ENCODE data around the gene TTC39B. TPM values are rescaled to one million over a fixed set of nuclear protein-coding genes. Genes with fewer than 3 reads are reported as not detected.

TTC39B gene
- total RNA-seq, 1 experiment from 2014 or later, result 7.4 TPM

GRCh38 chr9:15192856-15193255, 114.2 kb downstream of the TTC39B start:
- ATAC-seq (no peak), DNase-seq (ENCODE audit: low read depth, low spot score) (no peak)
- BruUV-seq (replicated peaks), result no TSS peak
- no peaks in the 10 kb centered on the region for H4K20me1 ChIP-seq (ENCODE audit: insufficient read depth)
- RAD21 ChIA-PET (ENCODE audit: low non-redundant PET in 1 of 2, low total read pairs in 2 of 2, uncharacterized antibody in 2 of 2, unreplicated experiment in 2 of 2), result no interaction called here
- H3K4me1 ChIP-seq (ENCODE audit: control insufficient read depth in 1 of 2, insufficient read depth in 2 of 2, low read length in 2 of 2), result no peaks in the 10 kb centered on the region
- CTCF ChIA-PET, result no interaction called here
- no peak overlapping the region for H3K4me2 ChIP-seq (ENCODE audit: low read length)
- H3K36me3 ChIP-seq (ENCODE audit: control insufficient read depth in 1 of 2, insufficient read depth in 2 of 2, low read length in 2 of 2), result no peaks in the 10 kb centered on the region
- no peaks in the 10 kb centered on the region for H3K9me3 ChIP-seq (ENCODE audit: control insufficient read depth in 1 of 2, insufficient read depth in 1 of 2, low read depth in 1 of 2, low read length in 2 of 2)
- no peak overlapping the region for H2AFZ ChIP-seq (ENCODE audit: low read depth, low read length, poor library complexity, severe bottlenecking)
- POLR2A ChIA-PET, result no interaction called here
- H3K27me3 ChIP-seq (ENCODE audit: insufficient read depth, low read length), result no peaks in the 10 kb centered on the region
- TF ChIP-seq SIN3A (IDR thresholded peaks at IDR 0.05; ENCODE audit: low read depth) (no peak), CBX3 (IDR thresholded peaks at IDR 0.05; ENCODE audit: low read depth) (no peak), CTCF (IDR thresholded peaks at IDR 0.05 in 2 of 3, conservative IDR thresholded peaks at IDR 0.05 in 1 of 3; ENCODE audit: borderline replicate concordance in 1 of 3, insufficient read depth in 1 of 3, low read depth in 2 of 3, low read length in 2 of 3) (no peak), EZH2 (IDR thresholded peaks at IDR 0.05) (no peak), CEBPB (IDR thresholded peaks at IDR 0.05; ENCODE audit: low read depth) (no peak), POLR2A (IDR thresholded peaks at IDR 0.05; ENCODE audit: borderline replicate concordance, extremely low read depth, insufficient read depth, insufficient read length) (no peak), TCF7L2 (IDR thresholded peaks at IDR 0.05; ENCODE audit: borderline replicate concordance, extremely low read depth, insufficient read depth, insufficient read length) (no peak), RAD21 (IDR thresholded peaks at IDR 0.05; ENCODE audit: low read depth) (no peak), REST (IDR thresholded peaks at IDR 0.05; ENCODE audit: low read depth) (no peak)
- TF ChIP-seq, protein P1, sequence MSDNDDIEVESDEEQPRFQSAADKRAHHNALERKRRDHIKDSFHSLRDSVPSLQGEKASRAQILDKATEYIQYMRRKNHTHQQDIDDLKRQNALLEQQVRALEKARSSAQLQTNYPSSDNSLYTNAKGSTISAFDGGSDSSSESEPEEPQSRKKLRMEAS (IDR thresholded peaks at IDR 0.05), result no peak
- no peak overlapping the region for H3K27ac ChIP-seq (ENCODE audit: low read depth, low read length)
- H3K79me2 ChIP-seq (ENCODE audit: insufficient read depth, low read length), result no peaks in the 10 kb centered on the region
- H3K4me3 ChIP-seq (replicated peaks in 1 of 2; ENCODE audit: low read depth in 1 of 2, low read length in 2 of 2), result no peak overlapping the region
- no peak overlapping the region for H3K9ac ChIP-seq (ENCODE audit: low read length)
- H3K9me2 ChIP-seq (ENCODE audit: insufficient read depth), result no peaks in the 10 kb centered on the region
- intact Hi-C loops (cut with micrococcal nuclease), result no loop called here
